ENCODE data around the gene TNFRSF9.

The TNFRSF9 gene

GRCh38 chr1:7916501-7916830 is 24.2 kb downstream of the TNFRSF9 start:
- no peak for DNase-seq (ENCODE audit: low spot score)

- no peak for DNase-seq (ENCODE audit: low spot score)
These were observed 24.7 kb downstream of the TNFRSF9 start for GRCh38 chr1:7915826-7916500.

GRCh38 chr1:7912743-7913557 is 27.7 kb downstream of the TNFRSF9 start:
- peak; percentile 52 for DNase-seq (ENCODE audit: low spot score)

GRCh38 chr1:7912145-7912544 is 28.5 kb downstream of the TNFRSF9 start:
- DNase-seq (ENCODE audit: low spot score), result no peak

GRCh38 chr1:7905262-7905661 is 35.4 kb downstream of the TNFRSF9 start:
- DNase-seq (ENCODE audit: low spot score), result no peak

GRCh38 chr1:7902478-7903085 is 38.1 kb downstream of the TNFRSF9 start:
- DNase-seq (ENCODE audit: low spot score), result peak; percentile 74

GRCh38 chr1:7899741-7900140 is 40.9 kb downstream of the TNFRSF9 start:
- DNase-seq (ENCODE audit: low spot score), result no peak

- no peak for DNase-seq (ENCODE audit: low spot score)
These were observed 41.7 kb downstream of the TNFRSF9 start for GRCh38 chr1:7898962-7899361.

- DNase-seq (ENCODE audit: low spot score), result no peak
These were observed 43.6 kb downstream of the TNFRSF9 start for GRCh38 chr1:7896994-7897393.

GRCh38 chr1:7893529-7894180 is 47.0 kb downstream of the TNFRSF9 start:
- no peak for DNase-seq (ENCODE audit: low spot score)

GRCh38 chr1:7891804-7892203 is 48.8 kb downstream of the TNFRSF9 start:
- DNase-seq (ENCODE audit: low spot score), result no peak

- DNase-seq (ENCODE audit: low spot score), result no peak
These were observed 49.8 kb downstream of the TNFRSF9 start for GRCh38 chr1:7890853-7891252.

- DNase-seq (ENCODE audit: low spot score), result no peak
These were observed 52.2 kb downstream of the TNFRSF9 start for GRCh38 chr1:7888248-7889081.

GRCh38 chr1:7886405-7886745 is 54.3 kb downstream of the TNFRSF9 start:
- peak; percentile 23 for DNase-seq (ENCODE audit: low spot score)

GRCh38 chr1:7885513-7886404 is 54.9 kb downstream of the TNFRSF9 start:
- no peak for DNase-seq (ENCODE audit: low spot score)

GRCh38 chr1:7884757-7885156 is 55.9 kb downstream of the TNFRSF9 start:
- DNase-seq (ENCODE audit: low spot score), result no peak

GRCh38 chr1:7879228-7879627 is 61.4 kb downstream of the TNFRSF9 start:
- no peak for DNase-seq (ENCODE audit: low spot score)

- no peak for DNase-seq (ENCODE audit: low spot score)
These were observed 62.6 kb downstream of the TNFRSF9 start for GRCh38 chr1:7878027-7878426.

GRCh38 chr1:7873801-7874795 is 66.5 kb downstream of the TNFRSF9 start:
- no peak for DNase-seq (ENCODE audit: low spot score)

GRCh38 chr1:7871136-7871535 is 69.5 kb downstream of the TNFRSF9 start:
- no peak for DNase-seq (ENCODE audit: low spot score)

All from RKO (cell line).